GM12878 (cell line): ENCODE data around the gene KRT10. TPM values are rescaled to one million over a fixed set of nuclear protein-coding genes. Genes with fewer than 3 reads are reported as not detected.

Experiments used
- IKZF2 ChIP-seq, 2 experiments: fragments of 450-650 bp; IDR thresholded peaks; 2 replicates each; pipeline ENCODE4 v1.6.1; 2017; ENCODE audit warnings: mild to moderate bottlenecking in 2 of 2, moderate library complexity in 2 of 2
- polyA plus RNA-seq, 11 experiments: library from polyadenylated mRNA; depleted of rRNA in 4 of 11; unstranded in 6 of 11; stranded (reverse) in 5 of 11; fragments of >200 nt; fragmentation: Nextera tagmentation in 4 of 11; fragmentation: Illumina TruSeq in 1 of 11; extraction: Ambion mirVana in 4 of 11; extraction: Trizol in 1 of 11; gene quantifications; 1 replicate in 1 of 11; 2 replicates in 10 of 11; pipeline versions ENCODE4 v1.2.1 to v1.2.3, GENCODE V29; 2011 to 2016; ENCODE audit warnings: inconsistent platforms in 2 of 11, missing spikeins in 2 of 11, low read depth in 1 of 11
- total RNA-seq, 4 experiments: library from RNA; depleted of rRNA in 3 of 4; stranded (reverse); fragments of >200 nt in 3 of 4; fragmentation: Illumina TruSeq in 1 of 4; extraction: Trizol in 1 of 4; gene quantifications; 2 replicates each; pipeline versions ENCODE4 v1.2.1 to v1.2.3, GENCODE V29; 2013 to 2021

The KRT10 gene
- total and polyA plus RNA-seq, 10 of the 15 experiments (the other 5 are each of a cell fraction or from before 2014, with no cell fraction given) = 10.8 to 98.5 (median 23.9) TPM

DNA sequence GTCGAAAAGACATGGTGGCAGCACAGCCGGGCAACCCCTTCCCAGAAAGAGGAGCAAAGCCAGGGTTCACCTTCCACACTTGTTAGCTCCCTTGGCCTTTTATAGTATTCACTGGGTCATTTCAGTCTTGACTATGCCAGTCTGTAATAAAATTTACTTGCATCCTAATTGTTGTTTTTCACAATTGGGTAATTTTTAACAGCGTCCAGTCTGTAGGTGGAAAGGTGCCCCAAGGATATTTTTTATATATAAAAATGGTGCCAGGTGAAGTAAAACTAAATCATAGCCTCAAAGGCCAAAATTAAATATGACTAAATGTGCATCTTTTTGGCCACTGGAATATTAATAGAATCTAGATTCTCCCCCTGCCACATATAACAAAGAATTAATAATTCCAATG, 50.3 kb downstream of the KRT10 start, which contains the start of gene KRT26 (continued):
- TF ChIP-seq IKZF2 (IDR thresholded peaks at IDR 0.05) = no peak

Other genes with a start within 250 kb of the KRT10 start
Only the 7 nearest of the 23 such genes appear.
- gene KRT25, start 67.3 kb downstream of the KRT10 start, total RNA-seq (2014; rRNA removed) = not detected in 2 replicates
- not detected in 2 replicates for gene KRT25, start 67.3 kb downstream of the KRT10 start, total RNA-seq (2014; rRNA removed; fragmentation: Illumina TruSeq; extraction: Trizol)
- gene KRT25, start 67.3 kb downstream of the KRT10 start, total RNA-seq (2021) = not detected in 2 replicates
- not detected in 2 replicates for gene KRT25, start 67.3 kb downstream of the KRT10 start, polyA plus RNA-seq (2011; rRNA removed)
- gene KRT25, start 67.3 kb downstream of the KRT10 start, polyA plus RNA-seq (2014; fragmentation: Illumina TruSeq; extraction: Trizol) = not detected in 2 replicates
- not detected for gene KRT25, start 67.3 kb downstream of the KRT10 start, polyA plus RNA-seq (2014; fragmentation: Nextera tagmentation; extraction: Ambion mirVana)
- not detected in 2 replicates for gene KRT25, start 67.3 kb downstream of the KRT10 start, polyA plus RNA-seq (2014; rRNA removed)
- gene KRT25, start 67.3 kb downstream of the KRT10 start, polyA plus RNA-seq (2016; fragmentation: Nextera tagmentation; extraction: Ambion mirVana) = not detected
- gene KRT26, start 50.4 kb downstream of the KRT10 start, total RNA-seq (2014; rRNA removed) = not detected in 2 replicates
- not detected in 2 replicates for gene KRT26, start 50.4 kb downstream of the KRT10 start, total RNA-seq (2014; rRNA removed; fragmentation: Illumina TruSeq; extraction: Trizol)
- gene KRT26, start 50.4 kb downstream of the KRT10 start, total RNA-seq (2021) = not detected in 2 replicates
- not detected in 2 replicates for gene KRT26, start 50.4 kb downstream of the KRT10 start, polyA plus RNA-seq (2011; rRNA removed)
- gene KRT26, start 50.4 kb downstream of the KRT10 start, polyA plus RNA-seq (2014; fragmentation: Illumina TruSeq; extraction: Trizol) = not detected in 2 replicates
- gene KRT26, start 50.4 kb downstream of the KRT10 start, polyA plus RNA-seq (2014; fragmentation: Nextera tagmentation; extraction: Ambion mirVana) = not detected
- gene KRT26, start 50.4 kb downstream of the KRT10 start, polyA plus RNA-seq (2014; rRNA removed) = not detected in 2 replicates
- gene KRT26, start 50.4 kb downstream of the KRT10 start, polyA plus RNA-seq (2016; fragmentation: Nextera tagmentation; extraction: Ambion mirVana) = not detected
- not detected in 2 replicates for gene KRT27, start 40.1 kb downstream of the KRT10 start, total RNA-seq (2014; rRNA removed)
- gene KRT27, start 40.1 kb downstream of the KRT10 start, total RNA-seq (2014; rRNA removed; fragmentation: Illumina TruSeq; extraction: Trizol) = not detected in 2 replicates
- gene KRT27, start 40.1 kb downstream of the KRT10 start, total RNA-seq (2021) = not detected in 2 replicates
- 0.20 TPM in 1 of 2 replicates, not detected in the other for gene KRT27, start 40.1 kb downstream of the KRT10 start, polyA plus RNA-seq (2011; rRNA removed)
- not detected in 2 replicates for gene KRT27, start 40.1 kb downstream of the KRT10 start, polyA plus RNA-seq (2014; fragmentation: Illumina TruSeq; extraction: Trizol)
- not detected for gene KRT27, start 40.1 kb downstream of the KRT10 start, polyA plus RNA-seq (2014; fragmentation: Nextera tagmentation; extraction: Ambion mirVana)
- not detected in 2 replicates for gene KRT27, start 40.1 kb downstream of the KRT10 start, polyA plus RNA-seq (2014; rRNA removed)
- gene KRT27, start 40.1 kb downstream of the KRT10 start, polyA plus RNA-seq (2016; fragmentation: Nextera tagmentation; extraction: Ambion mirVana) = not detected
- gene KRT28, start 22.7 kb downstream of the KRT10 start, total RNA-seq (2014; rRNA removed) = not detected in 2 replicates
- gene KRT28, start 22.7 kb downstream of the KRT10 start, total RNA-seq (2014; rRNA removed; fragmentation: Illumina TruSeq; extraction: Trizol) = not detected in 2 replicates
- not detected in 2 replicates for gene KRT28, start 22.7 kb downstream of the KRT10 start, total RNA-seq (2021)
- gene KRT28, start 22.7 kb downstream of the KRT10 start, polyA plus RNA-seq (2011; rRNA removed) = not detected in 2 replicates
- gene KRT28, start 22.7 kb downstream of the KRT10 start, polyA plus RNA-seq (2014; fragmentation: Illumina TruSeq; extraction: Trizol) = not detected in 2 replicates
- not detected for gene KRT28, start 22.7 kb downstream of the KRT10 start, polyA plus RNA-seq (2014; fragmentation: Nextera tagmentation; extraction: Ambion mirVana)
- not detected in 2 replicates for gene KRT28, start 22.7 kb downstream of the KRT10 start, polyA plus RNA-seq (2014; rRNA removed)
- not detected for gene KRT28, start 22.7 kb downstream of the KRT10 start, polyA plus RNA-seq (2016; fragmentation: Nextera tagmentation; extraction: Ambion mirVana)
- not detected in 2 replicates for gene KRT12, start 44.6 kb upstream of the KRT10 start, total RNA-seq (2014; rRNA removed)
- not detected in 2 replicates for gene KRT12, start 44.6 kb upstream of the KRT10 start, total RNA-seq (2014; rRNA removed; fragmentation: Illumina TruSeq; extraction: Trizol)
- gene KRT12, start 44.6 kb upstream of the KRT10 start, total RNA-seq (2021) = not detected in 2 replicates
- not detected in 2 replicates for gene KRT12, start 44.6 kb upstream of the KRT10 start, polyA plus RNA-seq (2011; rRNA removed)
- gene KRT12, start 44.6 kb upstream of the KRT10 start, polyA plus RNA-seq (2014; fragmentation: Illumina TruSeq; extraction: Trizol) = not detected in 2 replicates
- not detected for gene KRT12, start 44.6 kb upstream of the KRT10 start, polyA plus RNA-seq (2014; fragmentation: Nextera tagmentation; extraction: Ambion mirVana)
- not detected in 2 replicates for gene KRT12, start 44.6 kb upstream of the KRT10 start, polyA plus RNA-seq (2014; rRNA removed)
- not detected for gene KRT12, start 44.6 kb upstream of the KRT10 start, polyA plus RNA-seq (2016; fragmentation: Nextera tagmentation; extraction: Ambion mirVana)
- gene KRT20, start 62.6 kb upstream of the KRT10 start, total RNA-seq (2014; rRNA removed) = not detected in 2 replicates
- not detected in 2 replicates for gene KRT20, start 62.6 kb upstream of the KRT10 start, total RNA-seq (2014; rRNA removed; fragmentation: Illumina TruSeq; extraction: Trizol)
- 0.23 and 0.37 TPM in 2 replicates for gene KRT20, start 62.6 kb upstream of the KRT10 start, total RNA-seq (2021)
- gene KRT20, start 62.6 kb upstream of the KRT10 start, polyA plus RNA-seq (2011; rRNA removed) = not detected in 2 replicates
- gene KRT20, start 62.6 kb upstream of the KRT10 start, polyA plus RNA-seq (2014; fragmentation: Illumina TruSeq; extraction: Trizol) = not detected in 2 replicates
- not detected for gene KRT20, start 62.6 kb upstream of the KRT10 start, polyA plus RNA-seq (2014; fragmentation: Nextera tagmentation; extraction: Ambion mirVana)
- not detected in 2 replicates for gene KRT20, start 62.6 kb upstream of the KRT10 start, polyA plus RNA-seq (2014; rRNA removed)
- gene KRT20, start 62.6 kb upstream of the KRT10 start, polyA plus RNA-seq (2016; fragmentation: Nextera tagmentation; extraction: Ambion mirVana) = not detected
- not detected in 2 replicates for gene KRT23, start 115.0 kb upstream of the KRT10 start, total RNA-seq (2014; rRNA removed)
- not detected in 2 replicates for gene KRT23, start 115.0 kb upstream of the KRT10 start, total RNA-seq (2014; rRNA removed; fragmentation: Illumina TruSeq; extraction: Trizol)
- gene KRT23, start 115.0 kb upstream of the KRT10 start, total RNA-seq (2021) = not detected in 2 replicates
- not detected in 2 replicates for gene KRT23, start 115.0 kb upstream of the KRT10 start, polyA plus RNA-seq (2011; rRNA removed)
- not detected in 2 replicates for gene KRT23, start 115.0 kb upstream of the KRT10 start, polyA plus RNA-seq (2014; fragmentation: Illumina TruSeq; extraction: Trizol)
- gene KRT23, start 115.0 kb upstream of the KRT10 start, polyA plus RNA-seq (2014; fragmentation: Nextera tagmentation; extraction: Ambion mirVana) = not detected
- gene KRT23, start 115.0 kb upstream of the KRT10 start, polyA plus RNA-seq (2014; rRNA removed) = not detected in 2 replicates
- not detected for gene KRT23, start 115.0 kb upstream of the KRT10 start, polyA plus RNA-seq (2016; fragmentation: Nextera tagmentation; extraction: Ambion mirVana)